ENCODE results near the gene KRTAP10-4. TPM values are rescaled to one million over a fixed set of nuclear protein-coding genes. Genes with fewer than 3 reads are reported as not detected.
"Not testable (repeated sequence)": the region's sequence is repeated elsewhere in the genome, so short reads cannot be mapped to it uniquely, and the experiment has no call there.

KRTAP10-4 gene
- total RNA-seq (2014; rRNA removed; shearing (Covaris generic)), result not detected in 2 replicates

- not testable (repeated sequence) for H3K36me3 ChIP-seq; H3K9me3 ChIP-seq (replicated peaks); H3K4me1 ChIP-seq (replicated peaks); H3K27ac ChIP-seq; H3K4me3 ChIP-seq; H3K27me3 ChIP-seq (replicated peaks); DNase-seq (ENCODE audit: low read depth in 1 of 2, low spot score in 2 of 2)
These were observed at the start of gene KRTAP10-4 for GRCh38 chr21:44573630-44574456. Gene KRTAP10-4 (plus strand): TSS chr21:44573729. CDS start chr21:44573759, 30 bp downstream.

GRCh38 chr21:44524414-44525371, 48.8 kb upstream of the KRTAP10-4 start:
- Histone ChIP-seq H3K27ac (no peak overlapping the region), H3K36me3 (no peaks in the 10 kb centered on the region), H3K4me1 (replicated peaks) (no peaks in the 10 kb centered on the region), H3K4me3 (no peak overlapping the region), H3K27me3 (replicated peaks) (peaks cover 3% of the 10 kb centered on the region; the same call in 1 of the 2 replicates), H3K9me3 (replicated peaks) (peaks cover 6% of the 10 kb centered on the region; the same call in 1 of the 2 replicates)
- DNase-seq (ENCODE audit: low read depth in 1 of 2, low spot score in 2 of 2), result no peak

- Histone ChIP-seq H3K9me3 (replicated peaks) (peaks cover 6% of the 10 kb centered on the region; the same call in 1 of the 2 replicates), H3K27me3 (replicated peaks) (peaks cover 3% of the 10 kb centered on the region; the same call in 1 of the 2 replicates), H3K36me3 (no peaks in the 10 kb centered on the region), H3K4me3 (no peak overlapping the region), H3K27ac (no peak overlapping the region), H3K4me1 (replicated peaks) (no peaks in the 10 kb centered on the region)
- DNase-seq (ENCODE audit: low read depth in 1 of 2, low spot score in 2 of 2), result no peak
These were observed 48.0 kb upstream of the KRTAP10-4 start for GRCh38 chr21:44525391-44526095.

GRCh38 chr21:44526096-44526997, 47.2 kb upstream of the KRTAP10-4 start:
- H3K27ac ChIP-seq, result no peak overlapping the region
- no peak for DNase-seq (ENCODE audit: low read depth in 1 of 2, low spot score in 2 of 2)
- H3K36me3 ChIP-seq, result no peaks in the 10 kb centered on the region
- H3K4me3 ChIP-seq, result no peak overlapping the region
- peaks cover 6% of the 10 kb centered on the region; the same call in 1 of the 2 replicates for H3K9me3 ChIP-seq (replicated peaks)
- peaks cover 3% of the 10 kb centered on the region; the same call in 1 of the 2 replicates for H3K27me3 ChIP-seq (replicated peaks)
- no peaks in the 10 kb centered on the region for H3K4me1 ChIP-seq (replicated peaks)

- Histone ChIP-seq H3K9me3 (replicated peaks) (peaks cover 6% of the 10 kb centered on the region; the same call in 1 of the 2 replicates), H3K4me3 (no peak overlapping the region), H3K27me3 (replicated peaks) (peaks cover 3% of the 10 kb centered on the region; the same call in 1 of the 2 replicates), H3K4me1 (replicated peaks) (no peaks in the 10 kb centered on the region), H3K36me3 (no peaks in the 10 kb centered on the region), H3K27ac (no peak overlapping the region)
- no peak for DNase-seq (ENCODE audit: low read depth in 1 of 2, low spot score in 2 of 2)
These were observed 46.2 kb upstream of the KRTAP10-4 start for GRCh38 chr21:44527156-44527982.

- DNase-seq (ENCODE audit: low read depth in 1 of 2, low spot score in 2 of 2), result no peak
- Histone ChIP-seq H3K36me3 (no peaks in the 10 kb centered on the region), H3K9me3 (replicated peaks) (peaks cover 6% of the 10 kb centered on the region; the same call in 1 of the 2 replicates), H3K27ac (no peak overlapping the region), H3K27me3 (replicated peaks) (peaks cover 3% of the 10 kb centered on the region; the same call in 1 of the 2 replicates), H3K4me1 (replicated peaks) (no peaks in the 10 kb centered on the region), H3K4me3 (no peak overlapping the region)
These were observed 45.4 kb upstream of the KRTAP10-4 start for GRCh38 chr21:44527983-44528633.

- Histone ChIP-seq H3K4me1 (replicated peaks) (no peaks in the 10 kb centered on the region), H3K9me3 (replicated peaks) (peaks cover 1% of the 10 kb centered on the region; the same call in 1 of the 2 replicates), H3K27ac (no peak overlapping the region), H3K27me3 (replicated peaks) (peaks cover 3% of the 10 kb centered on the region; the same call in 1 of the 2 replicates), H3K36me3 (no peaks in the 10 kb centered on the region), H3K4me3 (no peak overlapping the region)
- DNase-seq (ENCODE audit: low read depth in 1 of 2, low spot score in 2 of 2), result no peak
These were observed 44.9 kb upstream of the KRTAP10-4 start for GRCh38 chr21:44528634-44528995.

- Histone ChIP-seq H3K4me3 (no peak overlapping the region), H3K9me3 (replicated peaks) (no peaks in the 10 kb centered on the region; the same call in 1 of the 2 replicates), H3K4me1 (replicated peaks) (no peaks in the 10 kb centered on the region), H3K36me3 (no peaks in the 10 kb centered on the region), H3K27me3 (replicated peaks) (peaks cover 3% of the 10 kb centered on the region; the same call in 1 of the 2 replicates), H3K27ac (no peak overlapping the region)
- DNase-seq (ENCODE audit: low read depth in 1 of 2, low spot score in 2 of 2), result no peak
These were observed 44.5 kb upstream of the KRTAP10-4 start for GRCh38 chr21:44529011-44529421.

- no peak overlapping the region for H3K27ac ChIP-seq
- H3K4me1 ChIP-seq (replicated peaks), result no peaks in the 10 kb centered on the region
- H3K9me3 ChIP-seq (replicated peaks), result no peaks in the 10 kb centered on the region; the same call in 1 of the 2 replicates
- H3K36me3 ChIP-seq, result no peaks in the 10 kb centered on the region
- peaks cover under 1% of the 10 kb centered on the region; the same call in 1 of the 2 replicates for H3K27me3 ChIP-seq (replicated peaks)
- no peak for DNase-seq (ENCODE audit: low read depth in 1 of 2, low spot score in 2 of 2)
- no peak overlapping the region for H3K4me3 ChIP-seq
These were observed 43.9 kb upstream of the KRTAP10-4 start for GRCh38 chr21:44529503-44530125.

- Histone ChIP-seq H3K4me3 (no peak overlapping the region), H3K27ac (no peak overlapping the region), H3K4me1 (replicated peaks) (no peaks in the 10 kb centered on the region), H3K27me3 (replicated peaks) (no peaks in the 10 kb centered on the region), H3K9me3 (replicated peaks) (no peaks in the 10 kb centered on the region), H3K36me3 (no peaks in the 10 kb centered on the region)
- DNase-seq (ENCODE audit: low read depth in 1 of 2, low spot score in 2 of 2), result no peak
These were observed 43.2 kb upstream of the KRTAP10-4 start for GRCh38 chr21:44530221-44530902.

All from SJSA1 (cell line).